Testis (tissue), 2 donors: ENCODE measurements around the gene METTL3.

ENCODE experiments used
- CTCF ChIP-seq, 3 experiments: fragments of 450-650 bp in 2 of 3; fragments of 200-600 bp in 1 of 3; sonication (generic) in 1 of 3; IDR thresholded peaks; one replicate each; pipeline ENCODE4 v1.5.1; 2016 to 2019; ENCODE audit warnings: antibody characterized with exemption in 3 of 3, mild to moderate bottlenecking in 2 of 3, moderate library complexity in 1 of 3
- POLR2A ChIP-seq: fragments of 450-650 bp; IDR thresholded peaks from one replicate; pipeline ENCODE4 v1.6.1; 2017; ENCODE audit warnings: antibody characterized with exemption, mild to moderate bottlenecking, moderate library complexity

- TF ChIP-seq POLR2A = no peak
- TF ChIP-seq CTCF (IDR thresholded peaks at IDR 0.05) = no peak
These were observed 45.4 kb upstream of the METTL3 start for GRCh38 chr14:21556378-21557083.
